NCI-H2196 (cell line): Measurements from ENCODE around the gene ULK1.
"Not testable (repeated sequence)": the region's sequence is repeated elsewhere in the genome, so short reads cannot be mapped to it uniquely, and the experiment has no call there.

Source experiments
- DNase-seq: peaks from one replicate; lab custom pipeline; 2025; ENCODE audit not compliant: unreplicated experiment; lab: John Stamatoyannopoulos, UW

ULK1 gene

DNA sequence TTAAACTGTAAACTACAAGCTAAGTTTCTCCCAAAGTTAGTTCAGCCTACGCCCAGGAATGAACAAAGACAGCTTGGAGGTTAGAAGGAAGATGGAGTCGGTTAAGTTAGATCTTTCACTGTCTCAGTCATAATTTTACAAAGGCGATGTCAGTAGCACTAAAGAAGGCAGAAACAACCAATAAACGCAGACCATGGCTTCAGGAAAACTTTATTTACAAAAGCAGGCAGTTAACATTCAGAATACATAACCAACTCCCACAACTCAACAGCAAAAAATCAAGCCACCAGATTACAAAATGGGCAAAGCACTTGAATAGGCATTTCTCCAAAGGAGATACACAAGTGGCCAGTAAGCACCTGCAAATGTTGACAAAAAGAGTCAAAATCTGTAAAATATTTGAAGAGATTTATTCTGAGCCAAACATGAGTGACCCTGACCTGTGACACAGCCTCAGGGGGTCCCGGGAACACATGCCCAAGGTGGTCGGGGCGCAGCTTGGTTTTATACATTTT lies 8.8 kb upstream of the ULK1 start:
- no peak for DNase-seq

GRCh38 chr12:131891722-131892121 lies 2.7 kb upstream of the ULK1 start:
- not testable (repeated sequence) for DNase-seq

DNA sequence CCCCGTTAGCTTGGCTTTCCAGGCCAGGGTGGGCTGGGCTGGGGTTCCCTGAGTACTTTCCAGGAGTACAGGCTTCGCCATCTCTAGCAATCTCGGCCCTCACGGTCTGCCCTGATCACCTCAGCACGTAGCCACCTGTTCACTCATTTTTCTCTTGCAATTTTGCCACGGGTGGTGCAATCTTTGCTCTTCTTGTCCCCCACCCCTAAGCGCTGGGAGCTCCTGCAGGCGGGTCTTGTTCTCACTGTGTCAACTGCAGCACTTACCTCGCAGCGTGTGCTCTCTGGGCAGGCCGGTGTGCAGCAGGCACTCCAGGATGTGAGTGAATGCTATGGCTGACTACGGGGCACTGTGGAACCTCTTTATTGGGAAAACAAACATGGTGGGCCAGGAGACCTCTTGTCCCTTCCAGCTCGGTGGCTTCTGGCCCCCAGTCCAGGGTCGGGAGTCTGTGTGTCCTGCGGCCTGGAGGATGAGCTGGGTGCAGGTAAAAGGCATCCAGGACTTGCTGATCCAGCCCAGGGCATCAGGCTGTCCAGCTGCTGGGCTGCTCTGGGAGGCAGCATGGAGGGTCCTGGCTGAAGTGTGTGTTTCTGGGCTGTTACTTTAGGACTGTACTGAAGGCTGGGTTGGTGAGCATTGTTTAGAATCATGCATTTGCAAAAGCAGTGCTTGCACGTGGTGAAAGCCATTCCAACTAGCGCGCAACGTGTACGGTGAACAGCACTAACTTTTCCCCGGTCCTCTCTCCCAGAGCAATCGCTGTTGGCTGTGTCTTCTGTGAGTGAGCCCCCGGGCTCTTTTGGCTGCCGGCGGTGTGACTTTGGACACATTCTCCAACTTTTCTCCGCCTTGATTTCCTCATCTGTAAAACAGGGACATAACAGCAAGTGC lies 1.5 kb upstream of the ULK1 start:
- DNase-seq: no peak

GRCh38 chr12:131893605-131894312 lies 663 bp upstream of the ULK1 start:
- DNase-seq: no peak

DNA sequence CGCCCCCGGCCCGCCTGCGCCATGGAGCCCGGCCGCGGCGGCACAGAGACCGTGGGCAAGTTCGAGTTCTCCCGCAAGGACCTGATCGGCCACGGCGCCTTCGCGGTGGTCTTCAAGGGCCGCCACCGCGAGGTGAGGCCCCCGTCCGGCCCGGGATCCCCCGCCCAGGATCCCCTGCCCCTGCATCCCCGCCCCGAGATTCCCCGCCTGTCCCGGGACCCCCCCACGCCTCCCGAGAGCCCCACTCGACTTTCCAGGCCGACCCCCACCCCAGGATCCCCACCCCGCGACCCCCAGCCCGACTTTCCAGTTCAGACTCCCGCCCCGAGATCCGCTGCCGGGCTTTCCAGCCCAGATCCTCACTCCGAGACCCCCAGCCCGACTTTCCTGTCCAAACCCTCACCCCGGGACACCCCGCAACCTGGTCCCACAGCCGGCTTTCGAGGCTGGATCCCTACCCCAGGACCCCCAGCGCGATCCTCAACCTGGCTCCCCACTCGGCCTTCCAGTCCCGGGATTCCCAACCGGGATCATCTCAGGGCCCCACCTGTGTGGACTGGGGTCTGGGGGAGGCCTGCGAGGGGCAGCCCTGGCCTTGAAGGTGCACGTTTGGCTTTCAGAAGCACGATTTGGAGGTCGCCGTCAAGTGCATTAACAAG lies 688 bp downstream of the ULK1 start:
- DNase-seq: no peak

- DNase-seq: no peak
Observed at GRCh38 chr12:131895640-131896079, 1.2 kb downstream of the ULK1 start.

- peak; percentile 91 for DNase-seq
Observed at GRCh38 chr12:131896080-131896810, 1.8 kb downstream of the ULK1 start.

DNA sequence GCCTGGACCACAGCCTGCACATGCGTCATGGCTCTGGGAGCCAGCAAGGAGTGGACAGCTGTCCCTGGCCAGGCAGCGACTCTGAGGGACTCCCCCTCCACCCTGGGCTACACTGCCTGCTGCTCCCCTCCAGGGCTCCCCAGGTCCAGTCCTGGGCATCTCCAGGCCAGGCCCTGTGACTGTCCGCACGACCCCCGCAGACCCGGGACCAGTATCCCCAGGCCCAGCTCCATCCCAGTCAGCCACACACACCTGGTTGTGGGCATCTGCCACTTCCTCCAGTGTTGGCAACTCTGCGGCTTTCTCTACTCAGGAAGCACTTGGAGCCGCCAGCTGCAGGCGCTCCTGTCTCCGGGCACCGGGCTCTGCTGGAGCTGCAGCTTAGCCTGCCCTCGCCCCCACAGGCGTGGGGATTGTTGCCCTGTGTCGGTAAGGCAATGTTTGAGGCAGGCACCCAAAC lies 2.4 kb downstream of the ULK1 start:
- DNase-seq: peak; percentile 64

- no peak for DNase-seq
Observed at GRCh38 chr12:131897276-131897675, 2.9 kb downstream of the ULK1 start.

DNA sequence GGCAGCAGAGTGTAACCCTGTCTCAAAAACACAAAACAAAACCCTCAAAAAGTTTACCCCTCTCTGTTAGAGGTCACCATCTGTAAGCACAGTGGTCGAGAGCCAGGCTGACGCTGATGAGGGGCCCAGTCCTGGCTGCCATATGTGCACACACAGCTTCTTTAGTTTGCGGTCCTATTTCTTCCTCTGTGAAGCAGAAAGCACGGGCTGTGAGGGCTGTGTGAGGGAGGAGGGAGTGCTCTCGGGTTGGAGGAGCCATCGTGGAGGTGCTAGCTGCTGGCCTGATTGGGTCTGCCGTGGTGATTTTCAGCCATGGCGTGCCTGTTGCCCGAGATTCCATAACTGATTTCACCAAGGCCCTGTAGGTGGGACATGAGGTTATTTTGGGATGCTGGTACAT lies 3.5 kb downstream of the ULK1 start:
- DNase-seq: no peak

DNA sequence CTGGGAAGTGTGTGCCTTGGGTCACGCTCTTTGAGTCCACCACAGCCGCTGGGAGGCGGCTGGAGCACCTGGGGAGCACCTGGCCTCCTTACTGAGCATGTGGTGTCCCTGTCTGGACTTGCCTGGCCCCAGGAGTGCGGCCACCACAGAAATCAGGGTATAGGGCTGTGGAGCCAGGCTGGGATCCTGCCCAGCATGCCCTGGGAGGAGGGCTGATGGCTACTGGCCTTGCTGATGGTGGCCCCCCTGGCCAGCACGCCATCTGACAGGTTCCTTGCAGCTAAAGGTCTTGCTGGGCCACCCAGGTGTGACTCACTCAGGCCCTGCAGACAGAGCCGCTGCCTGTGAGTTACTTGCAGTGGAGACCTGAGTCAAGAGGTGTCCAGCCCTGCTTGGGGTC lies 6.0 kb downstream of the ULK1 start:
- DNase-seq: peak; percentile 28

DNA sequence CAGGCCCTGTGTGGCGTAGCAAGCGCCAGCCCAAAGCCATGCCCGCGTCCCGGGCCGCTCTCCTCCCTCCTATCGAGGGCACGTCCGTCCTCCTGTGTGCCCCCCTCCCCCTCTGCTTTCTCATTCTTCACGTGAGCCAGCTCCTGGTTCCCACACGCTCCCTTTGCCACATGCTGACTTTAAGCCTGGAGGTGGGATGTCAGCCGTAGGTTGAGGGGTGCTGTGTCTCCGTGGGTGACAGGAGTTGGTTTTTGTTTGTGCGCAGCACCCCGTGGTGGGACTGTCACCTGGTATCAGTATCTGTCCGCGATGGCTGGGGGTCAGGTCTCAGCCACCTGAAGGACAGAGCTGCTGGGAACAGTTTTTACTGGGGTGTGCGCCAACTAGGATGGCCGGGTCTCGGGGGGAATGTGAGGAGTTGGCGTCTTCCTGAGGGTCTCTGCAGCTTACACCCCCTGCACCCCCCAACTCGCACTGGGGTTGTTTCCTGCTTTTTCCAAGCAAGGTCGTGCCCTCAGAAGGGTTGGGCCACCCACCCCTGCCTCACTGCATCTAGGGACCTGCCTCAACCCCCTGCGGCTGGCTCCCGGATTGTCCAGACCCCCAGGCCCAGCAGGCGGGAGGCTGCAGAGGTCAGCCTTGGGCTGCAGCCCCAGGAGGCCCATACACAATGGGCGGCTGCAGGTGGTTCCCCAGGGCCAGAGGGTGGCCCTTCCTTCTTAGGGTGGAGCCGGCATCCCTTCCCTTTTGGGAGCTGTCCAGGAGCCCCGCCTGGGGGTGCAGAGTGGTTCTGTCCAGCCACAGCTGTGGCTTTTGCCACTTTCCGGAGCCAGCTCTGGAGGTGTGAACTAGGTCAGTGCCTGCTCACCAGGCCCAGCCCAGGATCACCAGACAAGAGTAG lies 7.3 kb downstream of the ULK1 start:
- DNase-seq: peak; percentile 46

GRCh38 chr12:131902332-131903241 lies 8.2 kb downstream of the ULK1 start:
- no peak for DNase-seq

DNA sequence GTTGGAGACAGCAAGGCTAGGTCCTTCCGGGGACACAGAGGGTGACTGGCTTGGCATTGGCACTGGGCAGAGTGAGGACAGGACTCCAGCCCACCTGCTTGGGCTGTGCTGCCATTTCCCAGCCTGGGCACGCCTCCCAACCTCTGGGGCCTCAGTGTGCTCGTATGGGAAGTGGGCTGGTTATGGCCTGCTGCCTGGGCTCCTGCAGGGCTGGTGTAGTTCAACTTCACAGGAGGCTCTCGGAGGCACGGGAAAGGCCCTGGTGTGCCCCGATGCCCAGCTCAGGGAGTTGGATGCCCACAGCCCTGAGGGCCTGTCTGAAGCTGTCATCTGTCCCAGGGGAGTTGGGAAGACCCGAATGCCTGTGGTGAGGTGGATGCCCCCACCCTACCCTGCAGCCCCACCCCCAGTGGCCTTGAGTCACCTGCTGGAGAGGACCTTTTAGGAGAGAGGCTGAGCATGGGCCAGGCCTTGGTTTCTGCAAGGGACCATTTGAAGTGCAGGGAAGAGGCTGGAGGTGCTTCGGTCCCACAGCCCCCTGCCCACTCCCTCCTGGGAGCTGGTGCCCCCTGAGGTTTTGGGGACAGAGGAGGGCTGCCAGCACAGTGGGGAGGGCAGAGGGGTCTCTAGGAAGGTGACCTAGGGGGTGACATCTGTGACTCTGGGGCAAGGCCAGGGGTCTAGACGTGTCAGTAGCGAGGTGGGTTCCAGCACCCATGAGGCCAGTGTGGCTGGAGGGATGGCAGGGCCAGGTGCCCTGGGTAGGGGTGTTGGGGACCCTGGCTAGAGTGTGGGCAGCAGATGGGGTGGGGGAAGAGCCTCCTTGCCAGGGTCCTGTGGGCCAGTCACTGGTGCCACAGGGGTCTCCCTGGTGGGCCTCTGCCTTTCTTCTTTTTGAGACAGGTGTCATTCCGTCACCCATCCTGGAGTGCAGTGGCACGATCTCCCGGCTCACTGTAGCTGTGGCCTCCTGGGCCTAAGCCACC lies 9.1 kb downstream of the ULK1 start:
- no peak for DNase-seq

DNA sequence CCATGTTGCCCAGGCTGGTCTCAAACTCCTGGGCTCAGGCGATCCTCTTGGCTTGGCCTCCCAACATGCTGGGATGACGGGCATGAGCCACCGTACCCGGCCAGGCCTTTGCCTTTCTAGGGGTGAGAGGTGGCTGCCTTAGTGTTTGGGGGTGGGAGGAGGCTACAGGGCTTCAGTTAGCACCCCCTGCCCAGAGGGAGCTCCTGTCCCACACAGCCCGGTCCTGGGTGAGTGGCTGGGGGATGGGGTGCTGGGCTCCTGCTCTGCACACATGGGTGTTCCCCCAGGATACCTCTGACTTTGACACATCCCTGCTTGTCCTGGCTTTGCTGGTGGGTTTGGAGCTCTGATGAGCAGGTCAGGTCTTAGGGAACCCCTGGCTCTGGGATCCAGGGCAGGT lies 9.9 kb downstream of the ULK1 start:
- no peak for DNase-seq

DNA sequence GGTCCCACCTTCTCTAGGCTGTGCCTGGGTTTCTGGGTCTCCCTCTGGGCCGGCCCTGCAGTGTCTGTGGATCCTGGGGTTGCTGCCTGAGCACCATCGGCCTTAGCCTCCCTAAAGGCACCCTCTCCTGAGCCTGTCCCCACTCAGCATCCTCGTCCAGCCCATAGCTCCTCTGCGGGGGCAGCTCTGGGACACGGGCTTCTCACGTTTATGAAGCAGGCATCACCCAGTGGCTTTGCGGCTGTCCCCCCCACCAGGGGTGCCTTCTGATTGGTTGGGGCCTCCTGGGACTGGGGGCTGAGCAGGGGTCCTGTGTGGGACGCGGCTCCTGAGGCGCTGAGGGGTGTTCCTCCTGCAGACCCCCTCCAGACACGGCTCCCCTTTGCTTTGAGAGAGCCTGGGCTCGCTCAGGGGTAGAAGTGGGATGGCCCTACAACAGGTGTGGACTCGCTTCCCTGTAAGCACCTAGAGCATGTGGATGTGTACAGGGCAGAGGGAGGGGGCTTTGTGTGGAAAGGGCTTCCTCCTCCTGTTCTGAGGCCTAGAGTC lies 10.7 kb downstream of the ULK1 start:
- no peak for DNase-seq

GRCh38 chr12:131905630-131906091 lies 11.2 kb downstream of the ULK1 start:
- DNase-seq: no peak
